GM12878 (cell line): Measurements from ENCODE around the gene EPDR1. TPM values are rescaled to one million over a fixed set of nuclear protein-coding genes. Genes with fewer than 3 reads are reported as not detected.

Experiments
- CBX3 ChIP-seq: fragments of 200-600 bp; sonication (generic); IDR thresholded peaks from 2 replicates; pipeline ENCODE4 v1.6.1; 2016; ENCODE audit warnings: low read depth, borderline replicate concordance
- FOXK2 ChIP-seq: fragments of 450-650 bp; IDR thresholded peaks from 2 replicates; pipeline ENCODE4 v1.6.1; 2017; ENCODE audit warnings: mild to moderate bottlenecking, moderate library complexity
- GABPA ChIP-seq: IDR thresholded peaks from 2 replicates; pipeline ENCODE4 v1.6.1; 2014; ENCODE audit warnings: antibody characterized with exemption, low read depth, mild to moderate bottlenecking, inconsistent platforms
- HDAC6 ChIP-seq: fragments of 200-600 bp; sonication (generic); IDR thresholded peaks from one replicate; pipeline ENCODE4 v1.8.0; 2017; ENCODE audit warnings: antibody characterized with exemption; ENCODE audit not compliant: unreplicated experiment
- HDGF ChIP-seq: fragments of 450-650 bp; IDR thresholded peaks from 2 replicates; pipeline ENCODE4 v1.6.1; 2016; ENCODE audit warnings: antibody characterized with exemption
- HSF1 ChIP-seq: fragments of 150-350 bp; IDR thresholded peaks from 2 replicates; pipeline ENCODE4 v1.6.1; 2014; ENCODE audit warnings: mild to moderate bottlenecking, low read depth, low read length
- MTA2 ChIP-seq: fragments of 450-650 bp; IDR thresholded peaks from 2 replicates; pipeline ENCODE4 v1.6.1; 2016; ENCODE audit warnings: low read depth, mild to moderate bottlenecking, moderate library complexity
- POLR2AphosphoS5 ChIP-seq: IDR thresholded peaks from 2 replicates; pipeline ENCODE4 v1.6.1; 2011; ENCODE audit warnings: mild to moderate bottlenecking, low read length, inconsistent platforms
- RAD21 ChIP-seq: IDR thresholded peaks from 2 replicates; pipeline ENCODE4 v1.6.1; 2011; ENCODE audit warnings: mild to moderate bottlenecking, low read depth, low read length, moderate library complexity; ENCODE audit not compliant: insufficient read depth
- RCOR1 ChIP-seq: conservative IDR thresholded peaks from 2 replicates; pipeline ENCODE4 v1.6.1; 2012; ENCODE audit warnings: low read depth, low read length, improper control_type of control experiment
- RELA ChIP-seq: fragments of 450-650 bp; IDR thresholded peaks from 2 replicates; pipeline ENCODE4 v1.8.0; 2014; ENCODE audit warnings: borderline replicate concordance; ENCODE audit not compliant: partially characterized antibody
- SIX5 ChIP-seq: IDR thresholded peaks from 2 replicates; pipeline ENCODE4 v1.6.1; 2011; ENCODE audit warnings: mild to moderate bottlenecking, low read depth, low read length, moderate library complexity; ENCODE audit not compliant: severe bottlenecking
- SPI1 ChIP-seq: IDR thresholded peaks from 2 replicates; pipeline ENCODE4 v1.6.1; 2011; ENCODE audit warnings: low read depth, mild to moderate bottlenecking, low read length, moderate library complexity, borderline replicate concordance; ENCODE audit not compliant: insufficient read depth
- SREBF2 ChIP-seq: IDR thresholded peaks from 2 replicates; pipeline ENCODE4 v1.6.1; 2012; ENCODE audit warnings: mild to moderate bottlenecking, low read length
- SUZ12 ChIP-seq: fragments of 200-600 bp; sonication (generic); IDR thresholded peaks from one replicate; pipeline ENCODE4 v1.6.1; 2018; ENCODE audit warnings: antibody characterized with exemption, mild to moderate bottlenecking; ENCODE audit not compliant: unreplicated experiment
- TCF7 ChIP-seq: IDR thresholded peaks from 2 replicates; pipeline ENCODE4 v1.6.1; 2014; ENCODE audit warnings: antibody characterized with exemption, borderline replicate concordance
- ZNF622 ChIP-seq: fragments of 450-650 bp; IDR thresholded peaks from 2 replicates; pipeline ENCODE4 v1.6.1; 2017; ENCODE audit warnings: mild to moderate bottlenecking, inconsistent platforms
- ZNF687 ChIP-seq: fragments of 450-650 bp; IDR thresholded peaks from 2 replicates; pipeline ENCODE4 v1.6.1; 2017; ENCODE audit warnings: mild to moderate bottlenecking, moderate library complexity
- polyA plus RNA-seq, 11 experiments: library from polyadenylated mRNA; depleted of rRNA in 4 of 11; unstranded in 6 of 11; stranded (reverse) in 5 of 11; fragments of >200 nt; fragmentation: Nextera tagmentation in 4 of 11; fragmentation: Illumina TruSeq in 1 of 11; extraction: Ambion mirVana in 4 of 11; extraction: Trizol in 1 of 11; gene quantifications; 1 replicate in 1 of 11; 2 replicates in 10 of 11; pipeline versions ENCODE4 v1.2.1 to v1.2.3, GENCODE V29; 2011 to 2016; ENCODE audit warnings: inconsistent platforms in 2 of 11, missing spikeins in 2 of 11, low read depth in 1 of 11
- total RNA-seq, 4 experiments: library from RNA; depleted of rRNA in 3 of 4; stranded (reverse); fragments of >200 nt in 3 of 4; fragmentation: Illumina TruSeq in 1 of 4; extraction: Trizol in 1 of 4; gene quantifications; 2 replicates each; pipeline versions ENCODE4 v1.2.1 to v1.2.3, GENCODE V29; 2013 to 2021
- TF ChIP-seq, protein P1 (sequence below): IDR thresholded peaks from 2 replicates; pipeline ENCODE4 v1.6.1; 2012; ENCODE audit warnings: improper control_type of control experiment, low read depth, low read length; ENCODE audit not compliant: insufficient replicate concordance
- TF ChIP-seq, protein P2 (sequence below): IDR thresholded peaks from 2 replicates; pipeline ENCODE4 v1.6.1; 2012; ENCODE audit warnings: low read depth, low read length, improper control_type of control experiment

Gene EPDR1
- total and polyA plus RNA-seq, 10 of the 15 experiments (the other 5 are each of a cell fraction or from before 2014, with no cell fraction given), result 1.2 to 18.8 (median 4.7) TPM

DNA sequence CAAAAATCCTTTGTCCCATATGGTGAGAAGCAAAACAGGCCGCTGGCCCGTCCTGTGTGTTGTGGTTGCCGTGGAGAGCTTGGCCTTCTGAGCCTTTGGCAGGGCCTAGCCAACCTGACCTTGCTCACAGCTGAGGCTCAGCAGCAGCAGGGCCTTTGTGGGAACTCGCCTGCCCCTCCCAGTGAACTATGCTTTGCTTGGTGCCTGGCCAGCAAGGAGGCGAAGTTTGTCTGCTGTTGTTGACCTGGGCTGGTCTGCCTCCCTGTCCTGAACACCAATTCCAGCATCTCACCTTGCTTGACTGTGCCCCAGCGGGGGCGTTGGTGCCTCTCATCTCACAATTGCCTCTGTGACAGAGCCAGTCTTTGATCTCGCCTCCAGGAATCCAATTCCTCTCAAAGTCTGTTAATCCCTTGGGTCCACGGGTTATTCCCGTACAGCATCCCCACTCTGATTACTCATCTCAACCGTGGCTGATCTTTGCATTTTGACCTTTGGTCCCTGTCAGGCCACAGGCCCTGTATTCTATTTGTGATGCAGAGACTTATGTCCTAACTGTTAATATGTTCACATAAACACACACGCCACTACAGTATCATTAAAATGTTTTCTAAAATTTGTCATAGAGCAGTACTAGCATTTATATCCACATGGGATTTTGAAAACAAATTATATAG lies 22.6 kb downstream of the EPDR1 start (continued):
- TF ChIP-seq, protein P1, sequence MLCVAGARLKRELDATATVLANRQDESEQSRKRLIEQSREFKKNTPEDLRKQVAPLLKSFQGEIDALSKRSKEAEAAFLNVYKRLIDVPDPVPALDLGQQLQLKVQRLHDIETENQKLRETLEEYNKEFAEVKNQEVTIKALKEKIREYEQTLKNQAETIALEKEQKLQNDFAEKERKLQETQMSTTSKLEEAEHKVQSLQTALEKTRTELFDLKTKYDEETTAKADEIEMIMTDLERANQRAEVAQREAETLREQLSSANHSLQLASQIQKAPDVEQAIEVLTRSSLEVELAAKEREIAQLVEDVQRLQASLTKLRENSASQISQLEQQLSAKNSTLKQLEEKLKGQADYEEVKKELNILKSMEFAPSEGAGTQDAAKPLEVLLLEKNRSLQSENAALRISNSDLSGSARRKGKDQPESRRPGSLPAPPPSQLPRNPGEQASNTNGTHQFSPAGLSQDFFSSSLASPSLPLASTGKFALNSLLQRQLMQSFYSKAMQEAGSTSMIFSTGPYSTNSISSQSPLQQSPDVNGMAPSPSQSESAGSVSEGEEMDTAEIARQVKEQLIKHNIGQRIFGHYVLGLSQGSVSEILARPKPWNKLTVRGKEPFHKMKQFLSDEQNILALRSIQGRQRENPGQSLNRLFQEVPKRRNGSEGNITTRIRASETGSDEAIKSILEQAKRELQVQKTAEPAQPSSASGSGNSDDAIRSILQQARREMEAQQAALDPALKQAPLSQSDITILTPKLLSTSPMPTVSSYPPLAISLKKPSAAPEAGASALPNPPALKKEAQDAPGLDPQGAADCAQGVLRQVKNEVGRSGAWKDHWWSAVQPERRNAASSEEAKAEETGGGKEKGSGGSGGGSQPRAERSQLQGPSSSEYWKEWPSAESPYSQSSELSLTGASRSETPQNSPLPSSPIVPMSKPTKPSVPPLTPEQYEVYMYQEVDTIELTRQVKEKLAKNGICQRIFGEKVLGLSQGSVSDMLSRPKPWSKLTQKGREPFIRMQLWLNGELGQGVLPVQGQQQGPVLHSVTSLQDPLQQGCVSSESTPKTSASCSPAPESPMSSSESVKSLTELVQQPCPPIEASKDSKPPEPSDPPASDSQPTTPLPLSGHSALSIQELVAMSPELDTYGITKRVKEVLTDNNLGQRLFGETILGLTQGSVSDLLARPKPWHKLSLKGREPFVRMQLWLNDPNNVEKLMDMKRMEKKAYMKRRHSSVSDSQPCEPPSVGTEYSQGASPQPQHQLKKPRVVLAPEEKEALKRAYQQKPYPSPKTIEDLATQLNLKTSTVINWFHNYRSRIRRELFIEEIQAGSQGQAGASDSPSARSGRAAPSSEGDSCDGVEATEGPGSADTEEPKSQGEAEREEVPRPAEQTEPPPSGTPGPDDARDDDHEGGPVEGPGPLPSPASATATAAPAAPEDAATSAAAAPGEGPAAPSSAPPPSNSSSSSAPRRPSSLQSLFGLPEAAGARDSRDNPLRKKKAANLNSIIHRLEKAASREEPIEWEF, result no peak
- TF ChIP-seq, protein P2, sequence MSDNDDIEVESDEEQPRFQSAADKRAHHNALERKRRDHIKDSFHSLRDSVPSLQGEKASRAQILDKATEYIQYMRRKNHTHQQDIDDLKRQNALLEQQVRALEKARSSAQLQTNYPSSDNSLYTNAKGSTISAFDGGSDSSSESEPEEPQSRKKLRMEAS, result no peak
- TF ChIP-seq SIX5, result no peak
- no peak for TF ChIP-seq HDAC6
- no peak for TF ChIP-seq CBX3
- TF ChIP-seq HDGF, result peak; percentile 76; the same call in 1 of the 2 replicates
- TF ChIP-seq RELA, result no peak
- peak; percentile 89 for TF ChIP-seq ZNF687
- no peak for TF ChIP-seq RCOR1
- TF ChIP-seq GABPA, result no peak
- TF ChIP-seq RAD21, result no peak
- TF ChIP-seq MTA2, result peak; percentile 65
- no peak for TF ChIP-seq SPI1
- no peak for TF ChIP-seq ZNF622
- TF ChIP-seq SUZ12, result no peak
- TF ChIP-seq POLR2AphosphoS5, result no peak
- no peak for TF ChIP-seq SREBF2
- no peak for TF ChIP-seq HSF1
- TF ChIP-seq FOXK2, result no peak
- TF ChIP-seq TCF7, result no peak
